Gastroesophageal sphincter (tissue), 4 donors: ENCODE data around the gene AGBL3. TPM values are rescaled to one million over a fixed set of nuclear protein-coding genes. Genes with fewer than 3 reads are reported as not detected.

ENCODE experiments used
- ATAC-seq: fragments of 150-250 bp; one replicate; pipeline ENCODE4 v1.9.1; 2016; ENCODE audit warnings: mild to moderate bottlenecking, moderate library complexity
- H3K27ac ChIP-seq, 4 donors: fragments of 200-600 bp; sonication (generic) in 3 of 4; 1 replicate in 3 of 4; 2 replicates in 1 of 4; pipeline ENCODE4 v1.5.1; 2016 to 2019
- H3K27me3 ChIP-seq: fragments of 200-600 bp; sonication (generic); one replicate; pipeline ENCODE4 v1.5.1; 2019
- H3K36me3 ChIP-seq, 2 donors: fragments of 200-600 bp; sonication (generic); one replicate each; pipeline ENCODE4 v1.5.1; 2019; ENCODE audit warnings: control low read depth in 1 of 2
- H3K4me1 ChIP-seq, 3 donors: fragments of 200-600 bp; sonication (generic); 1 replicate in 2 of 3; 2 replicates in 1 of 3; pipeline ENCODE4 v1.5.1; 2016 to 2019; ENCODE audit warnings: control low read depth in 2 of 3
- H3K4me3 ChIP-seq, 2 donors: fragments of 200-600 bp; sonication (generic); one replicate each; pipeline ENCODE4 v1.5.1; 2019; ENCODE audit warnings: mild to moderate bottlenecking in 1 of 2, moderate library complexity in 1 of 2
- H3K9me3 ChIP-seq, 3 donors: fragments of 200-600 bp; sonication (generic); one replicate each; pipeline ENCODE4 v1.5.1; 2017 to 2019; ENCODE audit warnings: control low read depth in 2 of 3
- CTCF ChIP-seq, 4 experiments: fragments of 200-600 bp in 2 of 4; fragments of 450-650 bp in 2 of 4; sonication (generic) in 1 of 4; IDR thresholded peaks; one replicate each; pipeline ENCODE4 v1.5.1; 2017 to 2019; ENCODE audit warnings: antibody characterized with exemption in 4 of 4, mild to moderate bottlenecking in 2 of 4, moderate library complexity in 2 of 4
- EP300 ChIP-seq: sonication (generic); formaldehyde crosslinking; IDR thresholded peaks from one replicate; pipeline ENCODE4 v1.6.1; 2017; ENCODE audit warnings: antibody characterized with exemption, mild to moderate bottlenecking
- POLR2A ChIP-seq, 2 donors: fragments of 450-650 bp; IDR thresholded peaks; one replicate each; pipeline ENCODE4 v1.6.1; 2017; ENCODE audit warnings: antibody characterized with exemption in 2 of 2, mild to moderate bottlenecking in 2 of 2, moderate library complexity in 1 of 2
- POLR2AphosphoS5 ChIP-seq: sonication (generic); formaldehyde crosslinking; IDR thresholded peaks from one replicate; pipeline ENCODE4 v1.6.1; 2017; ENCODE audit warnings: antibody characterized with exemption
- WGBS, 2 donors: methylation state at CpG; one replicate each; pipeline ENCODE4 v1.1.5; 2018; ENCODE audit warnings: low coverage in 1 of 2; 5-methylcytosine and 5-hydroxymethylcytosine counted together
- total RNA-seq, 4 donors: library from RNA; depleted of rRNA; stranded (reverse); fragments of >200 nt; gene quantifications; one replicate each; pipeline ENCODE4 v1.1.0, GENCODE V29; 2016

AGBL3 gene
- total RNA-seq, 4 donors from 2014 or later, result 0.30 to 5.6 (median 3.1) TPM

GRCh38 chr7:135152442-135152841 is 166.1 kb downstream of the AGBL3 start:
- Histone ChIP-seq H3K4me1 (peaks cover 0 to 34% (median 3%) of the 10 kb centered on the region in 3 donors), H3K9me3 (peaks cover 0 to 11% (median 0%) of the 10 kb centered on the region in 3 donors), H3K27me3 (no peaks in the 10 kb centered on the region), H3K36me3 (no peaks in the 10 kb centered on the region), H3K4me3 (no peak overlapping the region), H3K27ac (no peak overlapping the region)
- 100% methylated on average over 1 of the region's 1 CpG for WGBS, 2 donors
- TF ChIP-seq POLR2AphosphoS5 (no peak), POLR2A (IDR thresholded peaks at IDR 0.05) (no peak), CTCF (IDR thresholded peaks at IDR 0.05) (no peak), EP300 (no peak)
- no peak for ATAC-seq

- no peak for TF ChIP-seq CTCF (IDR thresholded peaks at IDR 0.05)
- no peak for TF ChIP-seq POLR2A (IDR thresholded peaks at IDR 0.05)
- no peak for TF ChIP-seq EP300
- TF ChIP-seq POLR2AphosphoS5, result no peak
- Histone ChIP-seq H3K36me3 (no peaks in the 10 kb centered on the region), H3K27ac (no peak overlapping the region), H3K9me3 (peaks cover 0 to 11% (median 0%) of the 10 kb centered on the region in 3 donors), H3K4me1 (peaks cover 0 to 42% (median 0%) of the 10 kb centered on the region in 3 donors), H3K27me3 (no peaks in the 10 kb centered on the region), H3K4me3 (no peak overlapping the region)
- no peak for ATAC-seq
- WGBS, 2 donors, result 77 to 100% methylated on average over 1 of the region's 1 CpG
These were observed 168.4 kb downstream of the AGBL3 start for GRCh38 chr7:135154734-135155133.

GRCh38 chr7:135156290-135156689 is 170.0 kb downstream of the AGBL3 start:
- TF ChIP-seq CTCF (IDR thresholded peaks at IDR 0.05) (no peak), POLR2AphosphoS5 (no peak), EP300 (no peak), POLR2A (IDR thresholded peaks at IDR 0.05) (no peak)
- Histone ChIP-seq H3K4me1 (peaks cover 0 to 45% (median 9%) of the 10 kb centered on the region in 3 donors), H3K27me3 (no peaks in the 10 kb centered on the region), H3K4me3 (no peak overlapping the region), H3K27ac (no peak overlapping the region), H3K36me3 (no peaks in the 10 kb centered on the region), H3K9me3 (peaks cover 0 to 11% (median 0%) of the 10 kb centered on the region in 3 donors)
- WGBS, 2 donors, result 87 to 100% methylated on average over 1 of the region's 1 CpG
- ATAC-seq, result no peak

GRCh38 chr7:135158141-135158655 is 171.9 kb downstream of the AGBL3 start:
- H3K4me1 ChIP-seq, result peaks cover 0 to 51% (median 9%) of the 10 kb centered on the region in 3 donors
- peak; percentile 11 for ATAC-seq
- H3K4me3 ChIP-seq, result no peak overlapping the region
- WGBS, 2 donors, result 80 to 100% methylated on average over 1 of the region's 1 CpG
- TF ChIP-seq POLR2A (IDR thresholded peaks at IDR 0.05) (no peak), EP300 (no peak), POLR2AphosphoS5 (no peak), CTCF (IDR thresholded peaks at IDR 0.05) (no peak)
- peak overlapping the region in 2 of 4 donors; percentile 0 to 7 for H3K27ac ChIP-seq
- no peaks in the 10 kb centered on the region for H3K36me3 ChIP-seq
- H3K9me3 ChIP-seq, result peaks cover 0 to 11% (median 0%) of the 10 kb centered on the region in 3 donors
- H3K27me3 ChIP-seq, result no peaks in the 10 kb centered on the region

- Histone ChIP-seq H3K4me3 (no peak overlapping the region), H3K27ac (peak overlapping the region in 3 of 4 donors; percentile 0 to 16 (median 7)), H3K9me3 (peaks cover 0 to 11% (median 0%) of the 10 kb centered on the region in 3 donors), H3K27me3 (no peaks in the 10 kb centered on the region), H3K4me1 (peaks cover 0 to 54% (median 9%) of the 10 kb centered on the region in 3 donors), H3K36me3 (peaks cover 0 to 4% of the 10 kb centered on the region in 2 donors)
- no peak for ATAC-seq
- no peak for TF ChIP-seq POLR2A (IDR thresholded peaks at IDR 0.05)
- TF ChIP-seq CTCF (IDR thresholded peaks at IDR 0.05), result no peak
- no peak for TF ChIP-seq POLR2AphosphoS5
- TF ChIP-seq EP300, result no peak
- 58% methylated on average over 3 of the region's 6 CpGs; no CpG with 5 or more reads in 1 of the 2 donors for WGBS, 2 donors
These were observed 172.6 kb downstream of the AGBL3 start for GRCh38 chr7:135158874-135159273.
